OCI-M1 (cell line): ENCODE data around the gene MCUR1.
"Not testable (repeated sequence)": the region's sequence is repeated elsewhere in the genome, so short reads cannot be mapped to it uniquely, and the experiment has no call there.

Experiments
- DNase-seq: peaks from one replicate; lab custom pipeline; 2025; lab: John Stamatoyannopoulos, UW

Gene MCUR1

GRCh38 chr6:13776602-13777001 lies 37.8 kb downstream of the MCUR1 start:
- DNase-seq = no peak

- DNase-seq = not testable (repeated sequence)
Observed at GRCh38 chr6:13775466-13775865, 38.9 kb downstream of the MCUR1 start.

GRCh38 chr6:13772358-13773030 lies 41.9 kb downstream of the MCUR1 start:
- DNase-seq = not testable (repeated sequence)

GRCh38 chr6:13769655-13770053 lies 44.7 kb downstream of the MCUR1 start:
- no peak for DNase-seq

- DNase-seq = no peak
Observed at GRCh38 chr6:13769034-13769654, 45.2 kb downstream of the MCUR1 start.

- DNase-seq = peak; percentile 15
Observed at GRCh38 chr6:13767121-13767808, 47.1 kb downstream of the MCUR1 start.

GRCh38 chr6:13766201-13766634 lies 48.1 kb downstream of the MCUR1 start:
- peak; percentile 40 for DNase-seq

- DNase-seq = no peak
Observed at GRCh38 chr6:13765570-13765969, 48.8 kb downstream of the MCUR1 start.

- no peak for DNase-seq
Observed at GRCh38 chr6:13764996-13765395, 49.4 kb downstream of the MCUR1 start.

GRCh38 chr6:13763740-13764381 lies 50.5 kb downstream of the MCUR1 start:
- DNase-seq = no peak

GRCh38 chr6:13762611-13763441 lies 51.5 kb downstream of the MCUR1 start:
- DNase-seq = peak; percentile 81

GRCh38 chr6:13761361-13762036 lies 52.9 kb downstream of the MCUR1 start:
- no peak for DNase-seq

GRCh38 chr6:13760307-13761304 lies 53.8 kb downstream of the MCUR1 start:
- no peak for DNase-seq

GRCh38 chr6:13759025-13759424 lies 55.3 kb downstream of the MCUR1 start:
- no peak for DNase-seq

- no peak for DNase-seq
Observed at GRCh38 chr6:13754644-13755043, 59.7 kb downstream of the MCUR1 start.

- no peak for DNase-seq
Observed at GRCh38 chr6:13743736-13744127, 70.6 kb downstream of the MCUR1 start.

- DNase-seq = no peak
Observed at GRCh38 chr6:13742961-13743735, 71.2 kb downstream of the MCUR1 start.

GRCh38 chr6:13741365-13741764 lies 73.0 kb downstream of the MCUR1 start:
- no peak for DNase-seq
